HG03159 (cell line): ENCODE data around the gene TTC19.
"Not testable (repeated sequence)": the region's sequence is repeated elsewhere in the genome, so short reads cannot be mapped to it uniquely, and the experiment has no call there.

Experiments
- ATAC-seq: cut with Tn5 transposase; IDR thresholded peaks from one replicate; pipeline ENCODE4 v1.9.1; 2021; ENCODE audit warnings: mild to moderate bottlenecking, moderate library complexity; ENCODE audit not compliant: unreplicated experiment

The TTC19 gene

GRCh38 chr17:16025202-16025601 lies 25.6 kb downstream of the TTC19 start:
- ATAC-seq, result no peak

- no peak for ATAC-seq
Observed at GRCh38 chr17:16026895-16027294, 27.3 kb downstream of the TTC19 start.

GRCh38 chr17:16027708-16028584 lies 28.3 kb downstream of the TTC19 start:
- peak; percentile 79 for ATAC-seq

GRCh38 chr17:16033729-16034349 lies 34.2 kb downstream of the TTC19 start:
- no peak for ATAC-seq

- ATAC-seq, result no peak
Observed at GRCh38 chr17:16036261-16036660, 36.6 kb downstream of the TTC19 start.

- ATAC-seq, result no peak
Observed at GRCh38 chr17:16037636-16038035, 38.0 kb downstream of the TTC19 start.

- ATAC-seq, result no peak
Observed at GRCh38 chr17:16040710-16041251, 41.2 kb downstream of the TTC19 start.

- no peak for ATAC-seq
Observed at GRCh38 chr17:16044487-16044886, 44.9 kb downstream of the TTC19 start.

- ATAC-seq, result no peak
Observed at GRCh38 chr17:16046966-16047365, 47.3 kb downstream of the TTC19 start.

- ATAC-seq, result no peak
Observed at GRCh38 chr17:16048811-16049449, 49.3 kb downstream of the TTC19 start.

- no peak for ATAC-seq
Observed at GRCh38 chr17:16050844-16051243, 51.2 kb downstream of the TTC19 start.

- no peak for ATAC-seq
Observed at GRCh38 chr17:16052486-16052885, 52.9 kb downstream of the TTC19 start.

- ATAC-seq, result not testable (repeated sequence)
Observed at GRCh38 chr17:16055139-16055538, 55.5 kb downstream of the TTC19 start.

- no peak for ATAC-seq
Observed at GRCh38 chr17:16061631-16062030, 62.0 kb downstream of the TTC19 start.

- no peak for ATAC-seq
Observed at GRCh38 chr17:16066125-16066524, 66.5 kb downstream of the TTC19 start.

GRCh38 chr17:16068323-16068722 lies 68.7 kb downstream of the TTC19 start:
- ATAC-seq, result no peak

GRCh38 chr17:16072031-16072430 lies 72.4 kb downstream of the TTC19 start:
- no peak for ATAC-seq

- no peak for ATAC-seq
Observed at GRCh38 chr17:16073845-16074244, 74.2 kb downstream of the TTC19 start.

GRCh38 chr17:16074423-16074822 lies 74.8 kb downstream of the TTC19 start:
- ATAC-seq, result no peak

GRCh38 chr17:16075949-16076348 lies 76.3 kb downstream of the TTC19 start:
- no peak for ATAC-seq
